Midbrain (tissue), 1 donor: Measurements from ENCODE around the gene THAP5.
A peak's percentile ranks its signal among the peaks of the same experiment; 100 is the strongest.

Experiments used
- DNase-seq: peaks from one replicate; lab custom pipeline; 2025; lab: John Stamatoyannopoulos, UW

The THAP5 gene, protein sequence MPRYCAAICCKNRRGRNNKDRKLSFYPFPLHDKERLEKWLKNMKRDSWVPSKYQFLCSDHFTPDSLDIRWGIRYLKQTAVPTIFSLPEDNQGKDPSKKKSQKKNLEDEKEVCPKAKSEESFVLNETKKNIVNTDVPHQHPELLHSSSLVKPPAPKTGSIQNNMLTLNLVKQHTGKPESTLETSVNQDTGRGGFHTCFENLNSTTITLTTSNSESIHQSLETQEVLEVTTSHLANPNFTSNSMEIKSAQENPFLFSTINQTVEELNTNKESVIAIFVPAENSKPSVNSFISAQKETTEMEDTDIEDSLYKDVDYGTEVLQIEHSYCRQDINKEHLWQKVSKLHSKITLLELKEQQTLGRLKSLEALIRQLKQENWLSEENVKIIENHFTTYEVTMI

DNA sequence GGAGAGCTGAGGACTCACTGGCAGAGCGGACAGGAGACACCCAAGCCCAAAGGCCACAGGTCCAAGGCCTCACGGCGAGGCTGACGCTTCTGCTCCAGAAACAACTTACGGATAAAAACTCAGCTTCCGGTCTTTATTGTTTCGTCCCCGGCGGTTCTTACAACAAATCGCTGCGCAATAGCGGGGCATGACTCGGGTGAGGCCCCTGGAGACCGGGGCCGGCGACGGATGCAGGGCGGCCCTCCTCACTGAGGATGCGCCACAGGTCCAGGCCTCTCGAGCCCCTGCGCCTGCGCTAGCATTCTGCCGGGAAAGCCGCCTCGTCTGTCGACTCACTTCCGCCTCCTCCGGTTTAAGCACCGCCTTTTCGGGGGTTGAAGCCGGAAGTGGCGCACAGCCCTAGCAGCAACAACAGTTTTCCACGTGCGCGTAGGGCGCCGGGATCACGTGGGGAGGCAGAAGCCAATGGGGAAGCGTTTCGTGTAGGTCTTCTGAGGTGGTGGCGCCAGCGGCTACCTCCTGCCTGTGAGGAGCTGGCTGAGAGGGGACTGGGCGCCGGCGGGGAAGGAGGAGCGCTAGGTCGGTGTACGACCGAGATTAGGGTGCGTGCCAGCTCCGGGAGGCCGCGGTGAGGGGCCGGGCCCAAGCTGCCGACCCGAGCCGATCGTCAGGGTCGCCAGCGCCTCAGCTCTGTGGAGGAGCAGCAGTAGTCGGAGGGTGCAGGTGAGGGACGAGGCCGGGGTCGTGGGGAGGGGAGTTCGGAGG is at the start of gene THAP5, which contains the start of gene DNAJB9:
THAP5 (minus strand) TSS at position 326 of the 765 bp plus-strand sequence; CDS start at position 189, 137 bp downstream.
DNAJB9 (plus strand) TSS at position 494 of the 765 bp plus-strand sequence. CDS start 1,853 bp downstream, outside the sequence.
- peak; percentile 100 for DNase-seq

DNA sequence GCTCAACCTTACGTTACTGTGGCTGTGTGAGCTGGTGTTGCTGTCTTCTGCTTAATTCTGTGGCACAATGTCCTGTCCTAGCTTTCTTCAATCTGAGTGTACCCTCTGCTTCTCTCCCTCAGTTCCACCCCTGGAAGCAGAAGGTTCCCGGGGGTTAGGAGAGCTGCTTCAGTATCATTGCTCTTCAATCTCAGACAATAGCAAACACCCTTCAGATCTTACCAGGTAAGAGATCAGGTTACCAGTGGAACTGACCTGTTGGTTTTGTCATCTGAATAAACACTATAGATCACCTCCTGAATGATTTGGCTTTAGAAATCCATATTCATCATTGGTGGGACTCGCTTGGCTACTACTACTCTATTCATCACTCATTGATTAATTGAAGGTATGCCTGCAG is 48.5 kb upstream of the THAP5 start:
- DNase-seq, result no peak

DNA sequence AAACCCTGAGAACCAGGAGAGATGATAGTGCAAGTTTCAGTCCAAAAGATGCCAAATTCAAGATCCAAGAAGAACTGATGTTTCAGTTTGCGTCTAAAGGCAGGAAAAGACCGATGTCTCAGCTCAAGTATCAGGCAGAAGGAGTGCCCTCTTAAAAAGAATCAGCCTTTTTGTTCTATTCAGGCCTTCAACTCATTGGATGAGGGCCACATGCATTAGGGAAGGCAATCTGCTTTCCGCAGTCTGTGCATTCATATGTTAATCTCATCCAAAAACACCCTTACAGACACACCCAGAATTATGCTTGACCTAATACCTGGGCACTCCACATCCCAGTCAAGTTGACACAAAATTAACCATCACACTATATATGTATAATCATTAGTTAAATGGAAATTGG is 45.4 kb upstream of the THAP5 start:
- no peak for DNase-seq

DNA sequence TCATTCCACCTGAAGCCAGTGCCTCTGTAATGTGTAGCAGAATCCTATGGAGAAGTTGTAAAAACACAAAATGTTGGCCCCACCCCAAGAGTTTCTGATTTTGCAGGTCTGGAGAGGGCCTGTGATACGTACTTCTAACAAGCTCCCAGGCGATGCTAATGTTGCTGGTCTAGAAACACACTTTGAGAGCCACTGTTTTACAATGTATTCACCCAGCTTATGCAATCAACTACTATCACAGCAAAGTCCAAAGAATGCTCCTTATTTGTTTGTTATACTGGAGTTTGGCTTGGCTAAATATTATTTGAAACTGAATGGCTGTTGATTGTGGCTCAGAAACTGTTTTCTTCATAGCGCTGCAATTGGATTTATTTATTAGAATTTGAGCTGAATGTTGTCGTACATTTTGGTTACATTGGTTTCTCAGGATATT is 44.5 kb upstream of the THAP5 start:
- no peak for DNase-seq

DNA sequence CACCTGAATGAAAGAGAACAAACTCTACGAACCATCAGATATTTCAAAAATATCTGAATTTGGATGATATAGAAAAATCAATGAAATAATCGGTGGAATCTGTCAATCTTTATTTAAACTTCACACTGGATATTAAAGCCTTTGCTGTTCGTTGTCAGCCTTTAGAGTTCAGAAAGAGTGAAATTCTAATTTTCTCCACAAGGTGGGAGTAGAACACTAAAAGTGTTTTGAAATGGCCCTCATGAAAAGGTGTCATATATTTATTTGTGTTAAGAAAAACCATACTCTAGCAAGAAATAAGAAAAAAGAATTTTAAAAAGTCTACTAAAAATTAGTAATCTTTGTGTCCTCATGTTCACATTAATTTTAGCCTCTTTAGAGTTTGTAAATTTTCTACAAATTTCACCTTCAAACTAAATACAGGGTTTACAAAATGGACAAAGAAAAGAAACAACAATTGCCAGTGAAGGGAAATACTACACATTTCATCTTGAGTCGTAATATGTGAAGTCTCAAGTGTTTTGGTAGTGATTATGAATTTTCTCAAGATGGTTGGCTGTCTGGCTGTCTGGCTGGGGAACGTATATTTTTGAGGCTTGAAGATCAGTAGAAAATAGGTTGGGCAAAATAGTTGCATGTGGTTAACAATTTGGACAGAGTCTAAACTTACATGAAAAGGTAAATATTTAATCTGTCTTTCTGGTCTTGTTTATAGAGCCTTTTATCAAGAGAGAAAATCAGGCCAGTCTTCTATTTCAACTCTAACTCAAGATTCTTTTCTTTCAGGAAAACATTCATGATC is 43.8 kb upstream of the THAP5 start:
- DNase-seq, result peak; percentile 69

DNA sequence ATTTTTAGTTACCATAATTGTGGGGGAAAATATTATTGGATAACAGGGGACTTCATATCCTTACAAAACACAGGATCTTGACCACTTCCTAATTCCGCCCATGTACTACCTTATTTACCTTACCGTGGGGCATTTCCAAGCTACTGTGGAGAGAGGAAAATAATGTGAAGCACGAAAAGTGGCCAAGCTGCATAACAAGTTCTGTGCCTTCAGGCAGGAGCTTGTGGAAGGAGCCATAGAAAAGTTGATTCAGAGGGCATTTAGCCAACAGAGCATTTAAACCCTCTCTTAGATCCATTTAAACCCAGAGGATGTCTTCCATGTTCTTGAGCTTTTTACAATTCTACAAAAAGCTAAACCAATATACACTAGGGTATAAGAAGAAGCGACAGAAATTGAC is 41.8 kb upstream of the THAP5 start:
- DNase-seq, result no peak

DNA sequence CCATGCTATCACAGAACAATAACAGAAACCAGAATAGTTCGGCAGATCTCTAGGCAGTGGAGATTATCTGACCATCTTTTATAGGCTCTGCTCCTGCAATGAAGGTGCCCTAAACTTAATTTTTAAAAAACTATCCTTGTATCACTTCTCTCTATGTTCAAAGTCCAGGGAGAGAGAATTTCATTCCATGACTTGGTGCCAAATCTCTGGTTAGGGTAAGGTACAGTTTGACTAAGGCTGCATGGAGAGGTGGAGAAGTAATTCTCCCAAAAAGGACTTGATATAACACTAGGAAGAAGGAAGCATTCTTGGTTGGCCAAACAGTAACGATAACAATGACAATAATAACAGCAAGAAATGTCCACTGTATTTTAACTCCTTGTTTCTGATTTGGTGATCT is 40.1 kb upstream of the THAP5 start:
- no peak for DNase-seq

DNA sequence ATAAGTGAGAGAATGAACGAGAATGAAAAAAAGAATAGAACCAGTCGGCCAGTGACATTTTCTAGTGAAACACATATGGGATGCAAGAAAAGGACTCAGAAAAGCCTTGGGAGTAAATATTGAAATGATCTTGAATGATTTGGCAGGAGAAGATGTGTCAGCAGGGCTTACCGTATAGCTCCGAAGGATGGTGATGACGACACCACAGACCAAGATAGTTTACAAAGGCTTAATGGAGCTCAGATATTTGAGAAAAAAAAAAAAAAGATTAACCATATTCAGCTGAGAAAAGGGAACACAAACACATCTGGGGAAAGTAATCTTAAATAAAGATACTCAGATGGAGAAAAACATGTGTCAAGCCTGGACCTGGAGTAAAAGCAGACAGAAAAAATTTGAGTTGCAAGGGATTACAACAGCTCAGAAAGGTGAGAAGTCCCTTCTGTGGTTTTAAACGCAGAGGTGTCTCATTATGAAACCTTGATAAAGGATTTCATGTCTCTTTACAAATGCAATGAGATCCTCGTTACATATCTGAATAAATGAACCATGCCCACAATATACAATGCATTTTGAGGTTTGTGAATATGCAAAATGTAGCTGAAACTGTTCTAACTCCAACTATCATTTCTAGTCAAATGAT is 36.2 kb upstream of the THAP5 start:
- DNase-seq, result no peak

DNA sequence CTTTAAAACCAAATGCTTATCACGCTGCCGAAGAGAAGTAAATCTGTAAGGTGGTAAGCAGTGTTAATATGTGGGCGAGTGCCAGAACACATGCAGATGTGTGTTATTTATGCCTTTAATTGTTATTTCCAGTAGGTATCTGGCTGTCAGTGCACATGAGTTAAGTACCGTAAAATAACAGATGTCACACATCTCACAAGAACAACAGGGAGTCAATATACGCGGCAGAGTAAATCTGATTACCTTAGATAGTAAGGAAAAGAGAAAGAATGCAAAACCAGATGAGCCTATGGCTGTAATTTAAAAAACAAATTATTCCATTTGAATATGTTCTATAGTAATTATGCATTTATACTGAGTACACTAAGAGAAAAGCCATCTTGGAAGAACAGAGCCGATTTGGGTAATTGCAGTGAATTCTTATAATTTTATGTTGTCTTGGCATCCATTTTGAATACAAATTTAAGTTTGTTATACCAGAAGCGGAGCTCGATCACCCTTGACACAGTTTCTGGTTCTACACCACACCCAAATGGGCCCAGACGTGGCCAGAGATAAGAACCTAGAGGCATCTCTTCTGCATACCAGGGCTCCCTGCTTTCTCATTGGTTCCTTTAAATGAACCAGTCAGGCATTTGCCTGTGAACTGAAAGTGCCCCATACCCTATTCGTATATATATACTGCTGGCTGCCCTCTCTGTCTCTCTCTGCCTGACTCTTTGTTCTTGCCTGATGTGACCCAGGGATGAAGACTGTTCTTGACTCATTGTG is 35.0 kb upstream of the THAP5 start:
- DNase-seq, result no peak

DNA sequence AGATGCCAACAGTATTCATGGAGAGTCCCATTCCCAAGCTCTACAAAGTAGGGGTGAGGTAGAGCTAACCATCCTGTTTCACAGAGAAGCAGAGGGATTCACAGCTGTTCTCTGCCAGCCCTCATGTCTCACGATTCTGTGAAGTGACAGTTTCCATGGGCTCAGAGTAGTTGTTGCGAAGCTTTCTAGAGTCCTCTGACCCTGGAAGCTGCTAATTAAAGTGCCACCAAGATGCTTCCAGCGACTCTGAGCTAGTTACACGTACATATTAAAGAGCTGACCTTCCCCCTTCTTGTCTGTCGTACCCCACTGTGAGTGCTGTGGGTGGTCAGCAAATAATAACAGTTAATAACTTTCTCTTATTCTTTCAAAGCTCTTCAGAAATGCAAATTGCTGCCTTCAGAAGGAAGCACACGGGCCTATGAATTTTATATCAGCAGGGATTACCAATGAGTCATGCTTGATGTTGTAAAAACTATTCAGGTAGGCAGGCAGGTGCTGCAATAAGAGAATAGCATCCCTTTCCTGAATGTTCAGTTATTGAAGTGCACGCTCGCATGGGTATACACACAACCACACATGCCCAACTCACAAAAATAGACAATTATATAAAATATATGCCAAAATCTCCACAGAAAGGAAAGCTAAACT is 34.3 kb upstream of the THAP5 start:
- DNase-seq, result no peak

DNA sequence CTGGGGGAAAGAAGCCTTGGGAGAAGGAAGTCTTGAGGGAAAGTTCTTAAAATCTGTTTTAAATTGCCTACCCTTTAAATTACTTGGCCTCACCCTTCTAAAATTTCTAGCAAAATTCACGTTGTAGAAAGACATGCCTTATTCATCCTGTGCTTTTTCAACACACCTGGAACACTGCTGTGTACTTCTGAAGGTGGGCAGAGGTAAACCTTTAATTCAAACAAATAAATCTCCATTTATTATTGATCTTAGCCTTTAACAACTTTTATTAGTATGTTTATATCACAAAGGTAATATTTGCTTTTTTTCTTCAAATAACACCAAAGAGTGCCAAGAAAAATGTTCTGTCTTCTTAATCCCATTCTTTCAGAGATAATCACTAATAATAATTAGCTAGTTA is 30.9 kb upstream of the THAP5 start:
- no peak for DNase-seq

DNA sequence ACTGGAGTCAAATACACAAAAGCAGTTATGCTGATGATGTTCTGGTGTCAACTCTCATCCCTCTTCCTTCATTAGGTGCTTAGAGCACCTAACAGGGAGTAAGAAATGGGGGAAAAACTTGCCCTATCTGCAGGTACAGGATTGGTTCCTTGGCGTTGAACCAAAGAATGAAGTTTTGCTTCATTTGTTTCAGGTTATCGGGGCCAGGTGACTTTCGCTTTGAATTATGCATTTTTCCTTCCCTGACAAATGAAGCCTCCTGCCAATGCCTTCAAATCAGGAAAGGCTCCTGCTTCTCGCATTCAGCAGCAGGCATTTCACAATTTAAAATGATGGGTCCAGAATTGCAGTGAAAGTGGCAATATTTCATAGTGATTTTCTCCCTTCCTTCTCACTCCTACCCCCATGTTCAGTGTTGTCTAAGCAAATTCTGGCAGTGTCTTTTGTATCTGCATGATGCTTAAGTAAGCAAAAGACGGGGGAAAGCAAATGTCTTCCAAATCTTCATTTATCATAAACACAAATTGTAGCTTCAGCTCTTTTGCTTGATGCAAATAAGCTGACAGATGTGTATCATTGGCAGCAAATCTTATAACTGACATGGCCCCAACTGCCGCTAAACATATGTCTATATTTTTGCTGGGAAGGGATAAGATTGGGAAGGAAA is 29.5 kb upstream of the THAP5 start:
- no peak for DNase-seq

DNA sequence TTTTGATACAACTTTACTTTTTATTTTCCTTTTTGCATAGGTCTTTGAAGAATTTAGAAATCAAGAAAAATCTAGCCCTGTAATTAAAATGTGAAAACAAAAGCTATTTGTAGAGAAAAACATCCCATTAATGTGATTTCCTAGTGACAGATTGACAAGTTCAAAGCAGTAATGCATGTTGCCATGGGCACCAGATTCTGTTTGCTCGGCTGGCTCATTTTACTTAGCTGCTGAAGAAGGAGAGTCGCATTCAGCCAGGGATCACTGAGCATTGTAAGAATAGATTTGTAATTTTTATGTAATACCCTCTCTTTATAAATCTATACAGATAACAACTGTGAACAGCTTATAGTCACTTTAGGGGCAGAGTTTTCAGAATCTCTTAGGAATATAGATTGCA is 28.6 kb upstream of the THAP5 start:
- no peak for DNase-seq

DNA sequence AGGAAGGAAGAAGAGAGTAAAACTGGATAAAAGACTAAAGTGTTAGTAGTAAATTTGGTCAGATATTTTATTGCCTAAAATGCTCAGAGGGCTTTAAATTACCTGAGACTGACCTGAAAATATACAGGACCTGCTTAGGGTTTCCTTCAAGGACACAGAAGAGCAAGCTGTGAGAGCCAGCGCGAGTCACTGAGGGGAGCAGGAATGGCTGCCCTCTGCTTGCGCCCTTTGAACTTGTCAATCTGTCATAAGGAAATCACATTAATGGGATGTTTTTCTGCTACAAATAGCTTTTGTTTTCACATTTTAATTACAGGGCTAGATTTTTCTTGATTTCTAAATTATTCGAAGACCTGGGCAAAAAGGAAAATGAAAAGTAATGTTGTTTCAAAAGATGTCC is 27.1 kb upstream of the THAP5 start:
- DNase-seq, result no peak

DNA sequence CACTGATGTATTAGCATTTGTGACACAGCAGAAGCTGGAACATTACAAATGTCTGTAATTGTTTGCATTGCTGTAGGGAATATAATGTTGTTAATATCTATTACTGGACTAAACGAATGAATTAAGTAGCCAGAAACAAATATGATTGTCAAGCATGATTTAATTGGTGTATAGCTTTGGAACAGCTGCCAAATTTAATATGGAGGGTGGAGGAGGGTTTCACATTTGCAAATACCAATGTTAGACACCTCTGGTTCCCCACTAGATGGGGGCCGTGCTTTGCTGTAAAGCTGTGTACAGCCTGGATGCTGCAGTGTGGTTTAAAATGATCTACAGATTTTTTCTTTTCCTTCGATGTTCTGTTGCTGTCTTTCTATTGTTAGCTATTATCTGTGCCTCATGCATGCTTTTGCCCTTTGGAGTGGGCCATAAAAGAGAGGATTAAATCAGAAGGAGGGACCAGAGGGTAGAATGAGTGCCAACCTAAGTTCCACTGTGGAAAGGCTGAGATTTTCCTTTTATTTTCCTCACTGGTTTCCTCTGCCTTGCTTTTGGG is 23.2 kb upstream of the THAP5 start:
- DNase-seq, result no peak

DNA sequence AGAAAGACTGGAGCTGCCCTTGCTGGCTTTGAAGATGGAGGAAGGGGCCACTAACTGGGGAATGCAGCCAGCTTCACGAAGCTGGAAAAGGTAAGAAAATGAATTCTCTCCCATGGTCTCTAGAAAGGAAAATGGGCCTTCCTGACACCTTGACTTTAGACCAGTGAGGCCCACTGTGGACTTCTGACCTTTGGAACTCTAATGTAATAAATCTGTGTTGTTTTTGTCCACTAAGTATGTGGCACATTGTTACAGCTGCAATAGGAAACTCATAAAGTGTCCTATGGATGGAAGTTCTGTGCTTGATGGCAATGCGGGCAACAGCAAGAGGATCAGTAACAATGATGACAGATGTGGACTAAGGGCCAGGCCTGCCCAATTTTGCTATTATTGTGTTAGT is 21.1 kb upstream of the THAP5 start:
- no peak for DNase-seq

DNA sequence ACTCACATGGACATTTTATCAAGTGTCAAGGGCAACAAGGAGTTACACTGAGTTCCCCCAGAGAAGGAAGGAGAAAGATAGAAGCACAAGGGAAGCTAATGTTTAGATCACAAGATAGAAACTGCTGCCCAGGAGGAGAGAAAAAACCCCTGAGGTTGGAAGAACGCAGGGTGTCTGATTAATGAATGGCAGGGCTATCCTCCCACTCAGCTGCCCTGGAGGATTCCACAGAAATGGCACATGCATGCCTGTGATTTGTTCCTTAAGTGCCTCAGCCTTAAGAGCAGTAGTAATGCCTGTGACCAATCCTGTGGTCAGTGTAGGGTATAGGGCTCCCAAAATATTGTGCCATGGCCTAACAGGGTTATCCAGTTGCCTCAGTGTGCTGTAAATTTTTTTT is 20.4 kb upstream of the THAP5 start:
- DNase-seq, result no peak

DNA sequence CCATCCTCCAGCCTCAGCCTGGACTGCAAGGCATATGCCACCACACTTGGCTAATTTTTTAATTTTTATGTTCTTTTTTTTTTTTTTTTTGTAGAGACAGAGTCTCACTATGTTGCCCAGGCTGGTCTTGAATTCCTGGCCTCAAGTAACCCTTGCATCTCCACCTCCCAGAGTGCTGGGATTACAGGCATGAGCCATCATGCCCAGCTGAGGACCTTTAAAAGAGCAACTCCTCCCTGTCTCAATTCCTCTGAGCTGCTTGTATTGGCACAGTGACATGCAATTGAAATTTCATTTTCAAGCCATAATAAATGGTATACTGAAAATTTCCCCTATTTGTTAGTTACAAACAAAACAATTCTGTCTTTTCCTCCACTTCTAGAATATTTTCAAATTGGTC is 19.7 kb upstream of the THAP5 start:
- no peak for DNase-seq

DNA sequence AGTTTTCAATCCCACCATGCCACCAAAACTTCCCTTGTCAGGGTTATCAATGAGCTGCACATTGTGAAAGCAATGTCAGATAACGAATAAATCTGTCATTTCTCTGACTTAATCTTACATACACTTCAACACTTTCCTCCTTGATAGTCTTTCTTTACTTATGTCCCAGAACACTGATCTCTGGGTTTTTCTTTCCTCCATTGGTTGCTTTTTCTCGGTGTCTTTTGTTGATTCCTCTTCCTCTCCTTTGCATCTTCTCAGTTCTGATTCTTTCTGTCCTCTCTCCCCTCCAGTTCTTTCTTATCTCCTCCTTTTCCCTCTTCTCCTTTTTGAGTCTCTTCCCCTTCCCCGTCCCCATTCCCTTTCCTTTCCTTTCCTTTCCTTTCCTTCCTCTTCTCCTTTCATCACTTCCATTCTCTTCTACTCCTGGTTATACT is 16.8 kb upstream of the THAP5 start:
- DNase-seq, result no peak

DNA sequence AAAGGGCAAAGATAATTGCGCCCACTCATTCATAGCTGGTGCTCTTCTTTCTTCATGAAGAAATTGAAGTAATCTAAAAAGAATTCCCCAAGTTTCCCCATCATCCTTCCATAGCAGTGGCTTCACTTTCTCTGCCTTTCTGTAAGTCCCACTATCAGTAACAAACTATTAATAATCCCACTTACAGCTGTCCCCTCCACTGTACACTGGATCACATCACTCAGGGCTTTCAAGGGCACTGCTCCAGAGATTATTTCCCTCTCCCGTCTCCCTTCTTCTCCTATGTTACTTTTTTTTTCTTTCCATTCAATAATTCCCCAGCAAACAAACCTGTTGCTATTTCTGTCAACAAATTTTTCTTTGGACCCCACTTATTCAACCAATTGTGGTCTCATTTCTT is 16.3 kb upstream of the THAP5 start:
- DNase-seq, result no peak
